HepG2 (cell line): ENCODE results near the gene INTS7. TPM values are rescaled to one million over a fixed set of nuclear protein-coding genes. Genes with fewer than 3 reads are reported as not detected.

Source experiments
- CENPT ChIP-seq: sonication (generic); formaldehyde crosslinking; IDR thresholded peaks from 2 replicates; pipeline ENCODE4 v1.8.0; 2022; ENCODE audit warnings: low read depth, mild to moderate bottlenecking, moderate library complexity, missing genetic modification reagents
- CHD4 ChIP-seq: fragments of 200-600 bp; sonication (generic); IDR thresholded peaks from 2 replicates; pipeline ENCODE4 v1.7.0; 2017; ENCODE audit warnings: mild to moderate bottlenecking, low read length, borderline replicate concordance
- EP300 ChIP-seq, 3 experiments: sonication (generic) in 1 of 3; formaldehyde crosslinking in 1 of 3; IDR thresholded peaks; 2 replicates each; pipeline versions ENCODE4 v1.5.1 to v1.6.1; 2011 to 2020; ENCODE audit warnings: low read depth in 2 of 3, low read length in 2 of 3, borderline replicate concordance in 1 of 3, improper control_type of control experiment in 1 of 3, mild to moderate bottlenecking in 1 of 3, missing genetic modification reagents in 1 of 3, moderate library complexity in 1 of 3
- HDAC1 ChIP-seq: sonication (generic); formaldehyde crosslinking; IDR thresholded peaks from 2 replicates; pipeline ENCODE4 v1.5.1; 2020; ENCODE audit warnings: mild to moderate bottlenecking, missing genetic modification reagents
- HDAC2 ChIP-seq: sonication (generic); formaldehyde crosslinking; IDR thresholded peaks from 2 replicates; pipeline ENCODE4 v1.4.0; 2020; ENCODE audit warnings: missing genetic modification reagents
- PHF21A ChIP-seq: sonication (generic); formaldehyde crosslinking; IDR thresholded peaks from 2 replicates; pipeline ENCODE4 v1.5.0; 2020; ENCODE audit warnings: mild to moderate bottlenecking, missing genetic modification reagents
- TBX3 ChIP-seq: fragments of 450-650 bp; IDR thresholded peaks from 2 replicates; pipeline ENCODE4 v1.6.1; 2017; ENCODE audit warnings: antibody characterized with exemption, mild to moderate bottlenecking, inconsistent platforms, borderline replicate concordance
- ZFP1 ChIP-seq: IDR thresholded peaks from 2 replicates; pipeline ENCODE4 v1.6.1; 2016
- ZNF274 ChIP-seq: sonication (generic); formaldehyde crosslinking; IDR thresholded peaks from 2 replicates; pipeline ENCODE4 v1.5.1; 2020; ENCODE audit warnings: mild to moderate bottlenecking, missing genetic modification reagents
- ZNF609 ChIP-seq: sonication (generic); formaldehyde crosslinking; IDR thresholded peaks from 2 replicates; pipeline ENCODE4 v1.4.0; 2020; ENCODE audit warnings: mild to moderate bottlenecking, missing genetic modification reagents, borderline replicate concordance
- polyA plus RNA-seq, 8 experiments: library from polyadenylated mRNA; depleted of rRNA in 3 of 8; stranded (reverse) in 7 of 8; unstranded in 1 of 8; fragments of >200 nt; fragmentation: Illumina TruSeq in 4 of 8; extraction: Trizol in 4 of 8; gene quantifications; 2 replicates each; pipeline versions ENCODE4 v1.2.1 to v1.2.3, GENCODE V29; 2011 to 2016; ENCODE audit warnings: low read depth in 4 of 8, missing spikeins in 1 of 8, mixed read lengths in 1 of 8; ENCODE audit not compliant: insufficient read depth in 1 of 8
- total RNA-seq, 5 experiments: library from RNA; depleted of rRNA; stranded (reverse); fragments of >200 nt; fragmentation: Illumina TruSeq; extraction: Trizol; gene quantifications; 2 replicates each; pipeline ENCODE4 v1.2.3, GENCODE V29; 2016; ENCODE audit warnings: low read depth in 1 of 5
- TF ChIP-seq, protein P1 (sequence below): sonication (generic); formaldehyde crosslinking; IDR thresholded peaks from 2 replicates; pipeline ENCODE4 v1.4.0; 2020; ENCODE audit warnings: missing genetic modification reagents, mild to moderate bottlenecking, borderline replicate concordance
- TF ChIP-seq, protein P2 (sequence below), 2 experiments: IDR thresholded peaks; 2 replicates each; pipeline ENCODE4 v1.6.1; 2011 to 2012; ENCODE audit warnings: low read length in 2 of 2, borderline replicate concordance in 1 of 2, low read depth in 1 of 2, mild to moderate bottlenecking in 1 of 2, moderate library complexity in 1 of 2
- TF ChIP-seq, protein P3 (sequence below): sonication (generic); formaldehyde crosslinking; IDR thresholded peaks from 2 replicates; pipeline ENCODE4 v1.4.0; 2020; ENCODE audit warnings: missing genetic modification reagents

Gene INTS7
- total and polyA plus RNA-seq, 2 of the 13 experiments (the other 11 are each of a cell fraction or from before 2014, with no cell fraction given): 18.3 to 22.4 TPM

- TF ChIP-seq ZNF609 (CRISPR knock-in tag): no peak
- TF ChIP-seq ZFP1: no peak
- TF ChIP-seq CENPT: no peak
- TF ChIP-seq PHF21A (CRISPR knock-in tag): no peak
- peak; percentile 11; the same call in 1 of the 2 replicates for TF ChIP-seq TBX3
- 0 out of 2 replicates have a peak, but pooled peaks have one; percentile 30 for TF ChIP-seq HDAC2 (CRISPR knock-in tag)
- no peak for TF ChIP-seq ZNF274 (CRISPR knock-in tag)
- TF ChIP-seq, protein P1, sequence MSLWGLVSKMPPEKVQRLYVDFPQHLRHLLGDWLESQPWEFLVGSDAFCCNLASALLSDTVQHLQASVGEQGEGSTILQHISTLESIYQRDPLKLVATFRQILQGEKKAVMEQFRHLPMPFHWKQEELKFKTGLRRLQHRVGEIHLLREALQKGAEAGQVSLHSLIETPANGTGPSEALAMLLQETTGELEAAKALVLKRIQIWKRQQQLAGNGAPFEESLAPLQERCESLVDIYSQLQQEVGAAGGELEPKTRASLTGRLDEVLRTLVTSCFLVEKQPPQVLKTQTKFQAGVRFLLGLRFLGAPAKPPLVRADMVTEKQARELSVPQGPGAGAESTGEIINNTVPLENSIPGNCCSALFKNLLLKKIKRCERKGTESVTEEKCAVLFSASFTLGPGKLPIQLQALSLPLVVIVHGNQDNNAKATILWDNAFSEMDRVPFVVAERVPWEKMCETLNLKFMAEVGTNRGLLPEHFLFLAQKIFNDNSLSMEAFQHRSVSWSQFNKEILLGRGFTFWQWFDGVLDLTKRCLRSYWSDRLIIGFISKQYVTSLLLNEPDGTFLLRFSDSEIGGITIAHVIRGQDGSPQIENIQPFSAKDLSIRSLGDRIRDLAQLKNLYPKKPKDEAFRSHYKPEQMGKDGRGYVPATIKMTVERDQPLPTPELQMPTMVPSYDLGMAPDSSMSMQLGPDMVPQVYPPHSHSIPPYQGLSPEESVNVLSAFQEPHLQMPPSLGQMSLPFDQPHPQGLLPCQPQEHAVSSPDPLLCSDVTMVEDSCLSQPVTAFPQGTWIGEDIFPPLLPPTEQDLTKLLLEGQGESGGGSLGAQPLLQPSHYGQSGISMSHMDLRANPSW: no peak
- peak in 1 of 2 experiments; percentile 68; a peak in 1 of 4 replicates for TF ChIP-seq EP300 (IDR thresholded peaks at IDR 0.05; ENCODE audit: low read depth in 2 of 2, low read length in 2 of 2)
- peak; percentile 46; the same call in 1 of the 2 replicates for TF ChIP-seq EP300 (CRISPR knock-in tag; IDR thresholded peaks at IDR 0.05; ENCODE audit: borderline replicate concordance)
- TF ChIP-seq CHD4: 0 out of 2 replicates have a peak, but pooled peaks have one; percentile 20
- peak; percentile 42; the same call in 1 of the 2 replicates for TF ChIP-seq HDAC1 (CRISPR knock-in tag)
- TF ChIP-seq, protein P2, sequence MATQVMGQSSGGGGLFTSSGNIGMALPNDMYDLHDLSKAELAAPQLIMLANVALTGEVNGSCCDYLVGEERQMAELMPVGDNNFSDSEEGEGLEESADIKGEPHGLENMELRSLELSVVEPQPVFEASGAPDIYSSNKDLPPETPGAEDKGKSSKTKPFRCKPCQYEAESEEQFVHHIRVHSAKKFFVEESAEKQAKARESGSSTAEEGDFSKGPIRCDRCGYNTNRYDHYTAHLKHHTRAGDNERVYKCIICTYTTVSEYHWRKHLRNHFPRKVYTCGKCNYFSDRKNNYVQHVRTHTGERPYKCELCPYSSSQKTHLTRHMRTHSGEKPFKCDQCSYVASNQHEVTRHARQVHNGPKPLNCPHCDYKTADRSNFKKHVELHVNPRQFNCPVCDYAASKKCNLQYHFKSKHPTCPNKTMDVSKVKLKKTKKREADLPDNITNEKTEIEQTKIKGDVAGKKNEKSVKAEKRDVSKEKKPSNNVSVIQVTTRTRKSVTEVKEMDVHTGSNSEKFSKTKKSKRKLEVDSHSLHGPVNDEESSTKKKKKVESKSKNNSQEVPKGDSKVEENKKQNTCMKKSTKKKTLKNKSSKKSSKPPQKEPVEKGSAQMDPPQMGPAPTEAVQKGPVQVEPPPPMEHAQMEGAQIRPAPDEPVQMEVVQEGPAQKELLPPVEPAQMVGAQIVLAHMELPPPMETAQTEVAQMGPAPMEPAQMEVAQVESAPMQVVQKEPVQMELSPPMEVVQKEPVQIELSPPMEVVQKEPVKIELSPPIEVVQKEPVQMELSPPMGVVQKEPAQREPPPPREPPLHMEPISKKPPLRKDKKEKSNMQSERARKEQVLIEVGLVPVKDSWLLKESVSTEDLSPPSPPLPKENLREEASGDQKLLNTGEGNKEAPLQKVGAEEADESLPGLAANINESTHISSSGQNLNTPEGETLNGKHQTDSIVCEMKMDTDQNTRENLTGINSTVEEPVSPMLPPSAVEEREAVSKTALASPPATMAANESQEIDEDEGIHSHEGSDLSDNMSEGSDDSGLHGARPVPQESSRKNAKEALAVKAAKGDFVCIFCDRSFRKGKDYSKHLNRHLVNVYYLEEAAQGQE (IDR thresholded peaks at IDR 0.05; ENCODE audit: borderline replicate concordance in 1 of 2, low read depth in 1 of 2, low read length in 2 of 2): peak in 1 of 2 experiments; percentile 67; a peak in 2 of 4 replicates
- TF ChIP-seq, protein P3, sequence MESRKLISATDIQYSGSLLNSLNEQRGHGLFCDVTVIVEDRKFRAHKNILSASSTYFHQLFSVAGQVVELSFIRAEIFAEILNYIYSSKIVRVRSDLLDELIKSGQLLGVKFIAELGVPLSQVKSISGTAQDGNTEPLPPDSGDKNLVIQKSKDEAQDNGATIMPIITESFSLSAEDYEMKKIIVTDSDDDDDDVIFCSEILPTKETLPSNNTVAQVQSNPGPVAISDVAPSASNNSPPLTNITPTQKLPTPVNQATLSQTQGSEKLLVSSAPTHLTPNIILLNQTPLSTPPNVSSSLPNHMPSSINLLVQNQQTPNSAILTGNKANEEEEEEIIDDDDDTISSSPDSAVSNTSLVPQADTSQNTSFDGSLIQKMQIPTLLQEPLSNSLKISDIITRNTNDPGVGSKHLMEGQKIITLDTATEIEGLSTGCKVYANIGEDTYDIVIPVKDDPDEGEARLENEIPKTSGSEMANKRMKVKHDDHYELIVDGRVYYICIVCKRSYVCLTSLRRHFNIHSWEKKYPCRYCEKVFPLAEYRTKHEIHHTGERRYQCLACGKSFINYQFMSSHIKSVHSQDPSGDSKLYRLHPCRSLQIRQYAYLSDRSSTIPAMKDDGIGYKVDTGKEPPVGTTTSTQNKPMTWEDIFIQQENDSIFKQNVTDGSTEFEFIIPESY (CRISPR knock-in tag): no peak
These were observed 125.1 kb downstream of the INTS7 start (continued) for GRCh38 chr1:211910113-211910884.
